HG02571 (cell line): Measurements from ENCODE around the gene KRT83.
"Not testable (repeated sequence)": the region's sequence is repeated elsewhere in the genome, so short reads cannot be mapped to it uniquely, and the experiment has no call there.

Experiments used
- ATAC-seq: cut with Tn5 transposase; IDR thresholded peaks from one replicate; pipeline ENCODE4 v1.9.1; 2021; ENCODE audit warnings: mild to moderate bottlenecking, moderate library complexity; ENCODE audit not compliant: unreplicated experiment

Gene KRT83

GRCh38 chr12:52290483-52291134 lies 30.6 kb downstream of the KRT83 start:
- ATAC-seq, result not testable (repeated sequence)

GRCh38 chr12:52287816-52288805 lies 33.1 kb downstream of the KRT83 start:
- ATAC-seq, result not testable (repeated sequence)

- ATAC-seq, result not testable (repeated sequence)
These were observed 34.1 kb downstream of the KRT83 start for GRCh38 chr12:52286857-52287785.

- ATAC-seq, result no peak
These were observed 35.2 kb downstream of the KRT83 start for GRCh38 chr12:52285851-52286530.

GRCh38 chr12:52285172-52285745 lies 35.9 kb downstream of the KRT83 start:
- no peak for ATAC-seq

GRCh38 chr12:52284562-52285171 lies 36.5 kb downstream of the KRT83 start:
- no peak for ATAC-seq

GRCh38 chr12:52280796-52281560 lies 40.2 kb downstream of the KRT83 start:
- no peak for ATAC-seq

- no peak for ATAC-seq
These were observed 40.8 kb downstream of the KRT83 start for GRCh38 chr12:52280319-52280795.

- no peak for ATAC-seq
These were observed 41.5 kb downstream of the KRT83 start for GRCh38 chr12:52279422-52280318.

- ATAC-seq, result peak; percentile 53
These were observed 42.4 kb downstream of the KRT83 start for GRCh38 chr12:52278575-52279421.

GRCh38 chr12:52277486-52278245 lies 43.5 kb downstream of the KRT83 start:
- ATAC-seq, result no peak

- ATAC-seq, result no peak
These were observed 45.5 kb downstream of the KRT83 start for GRCh38 chr12:52275686-52276085.

- ATAC-seq, result no peak
These were observed 46.6 kb downstream of the KRT83 start, which contains the start of gene KRT86 for GRCh38 chr12:52274521-52275120. TSS of gene KRT86 (plus strand) at chr12:52274645. CDS start at chr12:52301917, 27,272 bp downstream.

GRCh38 chr12:52271158-52271557 lies 50.0 kb downstream of the KRT83 start:
- no peak for ATAC-seq

- ATAC-seq, result no peak
These were observed 50.6 kb downstream of the KRT83 start for GRCh38 chr12:52270541-52271070.
